ENCODE measurements around the gene KLHL26. TPM values are rescaled to one million over a fixed set of nuclear protein-coding genes. Genes with fewer than 3 reads are reported as not detected.

The KLHL26 gene
- total RNA-seq, 4 donors from 2014 or later, result 6.7 to 29.0 (median 12.1) TPM

- TF ChIP-seq CTCF (IDR thresholded peaks at IDR 0.05; ENCODE audit: low read depth), result no peak
Measured at GRCh38 chr19:18596752-18597157, 40.1 kb upstream of the KLHL26 start.

- TF ChIP-seq CTCF (IDR thresholded peaks at IDR 0.05; ENCODE audit: low read depth), result no peak
Measured at GRCh38 chr19:18597809-18598660, 38.8 kb upstream of the KLHL26 start.

GRCh38 chr19:18599485-18599884, 37.3 kb upstream of the KLHL26 start:
- TF ChIP-seq CTCF (IDR thresholded peaks at IDR 0.05; ENCODE audit: low read depth), result no peak

GRCh38 chr19:18601875-18602274, 35.0 kb upstream of the KLHL26 start:
- TF ChIP-seq CTCF (IDR thresholded peaks at IDR 0.05; ENCODE audit: low read depth), result no peak

GRCh38 chr19:18603255-18603957, 33.4 kb upstream of the KLHL26 start:
- no peak for TF ChIP-seq CTCF (IDR thresholded peaks at IDR 0.05; ENCODE audit: low read depth)

- TF ChIP-seq CTCF (IDR thresholded peaks at IDR 0.05; ENCODE audit: low read depth), result no peak
Measured at GRCh38 chr19:18603958-18604819, 32.6 kb upstream of the KLHL26 start.

GRCh38 chr19:18604820-18605159, 32.0 kb upstream of the KLHL26 start:
- TF ChIP-seq CTCF (IDR thresholded peaks at IDR 0.05; ENCODE audit: low read depth), result no peak

All from subcutaneous adipose tissue (tissue), 4 donors.